Hindlimb muscle (tissue), 1 donor: ENCODE data around the gene PDS5A. TPM values are rescaled to one million over a fixed set of nuclear protein-coding genes. Genes with fewer than 3 reads are reported as not detected.
"Not testable (repeated sequence)": the region's sequence is repeated elsewhere in the genome, so short reads cannot be mapped to it uniquely, and the experiment has no call there.

Experiments
- DNase-seq: peaks from one replicate; pipeline ENCODE4 v3.0.0-alpha.2; 2013
- polyA plus RNA-seq: library from polyadenylated mRNA; unstranded; fragments of 120-200 nt; gene quantifications from one replicate; pipeline ENCODE4 v1.2.1, GENCODE V29; 2013; ENCODE audit not compliant: insufficient read length

The PDS5A gene
- polyA plus RNA-seq, 1 donor, result 32.4 TPM

DNA sequence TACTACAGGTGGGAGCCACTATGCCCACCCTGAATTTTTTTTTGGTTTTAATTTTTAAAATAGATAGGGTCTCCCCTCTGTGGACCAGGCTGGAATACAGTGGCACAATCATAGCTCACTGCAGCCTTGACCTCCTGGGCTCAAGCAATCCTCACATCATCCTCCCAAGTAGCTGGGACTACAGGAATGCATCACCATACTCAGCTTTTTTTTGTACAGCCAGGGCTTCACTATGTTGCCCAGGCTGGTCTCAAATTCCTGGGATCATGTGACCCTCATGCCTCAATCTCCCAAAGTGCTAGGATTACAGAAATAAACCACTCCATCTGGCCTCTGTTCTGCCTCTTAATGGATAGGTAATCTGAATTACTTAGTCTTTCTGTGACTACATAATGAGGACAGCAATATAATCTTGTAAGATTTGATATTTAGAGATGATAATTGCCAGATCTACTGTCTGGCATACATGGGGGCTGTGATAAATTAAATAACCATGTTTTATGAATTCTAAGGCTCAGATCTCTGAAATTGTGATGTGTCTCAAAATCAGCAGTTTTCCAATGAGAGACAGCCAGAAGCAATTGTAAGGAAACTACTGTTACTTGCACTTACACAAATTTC is 26.7 kb downstream of the PDS5A start:
- DNase-seq, result no peak

DNA sequence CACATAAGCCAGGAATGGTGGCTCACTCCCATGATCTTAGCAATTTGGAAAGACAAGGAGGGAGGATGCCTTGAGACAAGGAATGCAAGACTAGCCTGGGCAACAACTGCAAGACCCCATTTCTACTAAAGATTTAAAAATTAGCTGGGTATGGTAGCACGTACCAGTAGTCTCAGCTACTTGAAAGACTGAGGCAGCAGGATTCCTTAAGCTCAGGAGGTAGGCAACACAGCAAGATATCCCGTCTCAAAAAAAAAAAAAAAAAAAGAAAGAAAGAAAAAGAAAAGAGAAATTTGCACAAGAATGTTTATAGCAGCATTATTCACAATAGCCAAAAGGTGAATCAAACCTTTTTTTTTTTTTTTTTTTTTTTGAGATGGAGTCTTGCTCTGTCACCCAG is 29.7 kb downstream of the PDS5A start:
- DNase-seq, result no peak

DNA sequence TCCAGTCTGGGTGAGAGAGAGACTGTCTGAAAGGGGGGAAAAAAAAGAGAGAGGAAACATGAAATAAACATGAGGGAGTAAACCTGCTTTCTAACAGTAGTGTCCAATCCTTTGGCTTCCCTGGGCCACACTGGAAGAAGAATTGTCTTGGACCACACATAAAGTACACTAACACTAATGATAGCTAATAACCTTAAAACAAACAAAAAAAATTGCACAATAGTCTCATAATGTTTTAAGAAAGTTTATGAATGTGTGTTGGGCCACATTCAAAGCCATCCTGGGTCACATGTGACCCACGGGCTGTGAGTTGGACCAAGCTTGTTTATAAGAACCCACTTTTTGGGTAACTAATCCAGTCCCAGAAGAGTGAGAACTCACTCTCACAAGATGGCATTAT is 30.3 kb downstream of the PDS5A start:
- no peak for DNase-seq

DNA sequence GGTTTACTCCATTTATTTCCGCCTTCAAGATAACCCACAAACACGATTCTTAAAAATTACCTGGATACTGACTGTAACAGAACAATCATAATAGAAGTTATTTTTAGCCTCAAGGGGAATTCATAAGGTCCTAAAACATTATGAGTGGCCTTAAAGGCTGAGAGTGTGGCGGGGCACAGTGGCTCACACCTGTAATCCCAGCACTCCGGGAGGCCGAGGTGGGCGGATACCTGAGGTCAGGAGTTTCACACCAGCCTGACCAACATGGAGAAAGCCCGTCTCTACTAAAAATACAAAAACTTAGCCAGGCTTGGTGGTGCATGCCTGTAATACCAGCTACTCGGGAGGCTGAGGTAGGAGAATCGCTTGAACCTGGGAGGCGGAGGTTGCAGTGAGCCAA is 33.5 kb downstream of the PDS5A start:
- DNase-seq, result not testable (repeated sequence)

DNA sequence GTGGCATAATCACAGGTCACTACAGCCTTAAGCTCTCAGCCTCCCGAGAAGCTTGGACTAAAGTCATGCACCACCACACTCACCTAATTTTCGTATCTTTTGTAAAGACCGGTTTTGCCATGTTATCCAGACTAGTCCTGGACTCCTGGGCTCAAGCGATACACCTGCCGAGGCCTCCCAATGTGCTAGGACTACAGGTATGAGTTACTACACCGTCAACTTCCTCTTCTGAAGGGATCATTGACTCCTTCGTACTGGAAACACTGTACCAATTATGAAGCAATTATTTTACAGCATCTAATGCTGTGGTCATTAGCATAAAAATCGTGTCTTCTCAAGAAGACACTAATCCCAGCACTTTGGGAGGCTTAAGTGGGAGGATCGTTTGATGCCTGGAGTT is 35.2 kb downstream of the PDS5A start:
- no peak for DNase-seq

DNA sequence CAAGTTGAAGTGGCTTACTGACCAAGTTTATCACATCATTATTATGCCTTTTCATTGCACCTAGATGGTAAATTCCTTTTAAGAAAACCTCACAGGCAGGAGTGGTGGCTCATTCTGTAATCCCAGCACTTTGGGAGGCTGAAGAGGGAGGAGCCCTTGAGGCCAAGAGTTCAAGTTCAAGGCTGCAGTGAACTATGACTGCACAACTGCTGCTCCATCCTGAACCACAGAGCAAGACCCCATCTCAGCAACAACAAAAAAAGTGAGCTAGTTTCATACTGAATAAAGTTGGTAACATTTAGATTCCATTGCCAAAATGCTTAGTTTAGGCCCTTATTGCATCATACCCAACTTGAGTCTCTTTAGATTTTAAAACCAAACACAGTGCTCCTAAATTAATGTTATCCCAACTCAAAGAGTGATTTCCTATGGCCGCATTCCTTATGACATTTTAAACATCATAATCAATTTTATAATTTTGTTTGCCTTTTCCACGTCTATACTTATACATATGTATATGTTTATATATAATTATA is 36.0 kb downstream of the PDS5A start:
- DNase-seq, result no peak

DNA sequence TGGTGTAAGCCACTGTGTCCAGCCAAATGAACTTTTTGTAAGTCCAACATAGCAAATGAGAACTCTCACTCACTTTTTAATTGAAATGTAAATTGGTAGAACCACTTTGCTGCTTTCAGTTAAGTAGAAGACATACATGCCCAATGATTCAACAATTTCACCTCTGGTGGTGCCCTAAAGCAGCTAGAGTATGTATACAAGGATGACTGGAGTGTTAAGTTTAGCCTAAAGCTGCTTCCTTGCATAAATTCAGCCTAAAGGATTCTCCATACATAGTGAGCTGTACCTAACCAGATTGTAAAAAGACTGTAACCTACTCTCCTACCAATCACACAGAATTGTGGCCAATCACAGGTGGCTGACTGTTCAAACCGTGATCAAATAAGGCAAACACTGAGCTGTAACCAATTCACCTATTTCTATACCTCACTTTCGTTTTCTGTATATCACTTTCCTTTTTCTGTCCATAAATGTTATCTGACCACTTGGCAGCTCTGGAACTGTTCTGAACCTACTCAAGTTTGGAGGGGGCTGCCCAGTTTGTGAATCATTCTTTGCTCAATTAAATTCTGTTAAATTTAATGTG is 39.9 kb downstream of the PDS5A start:
- DNase-seq, result no peak

DNA sequence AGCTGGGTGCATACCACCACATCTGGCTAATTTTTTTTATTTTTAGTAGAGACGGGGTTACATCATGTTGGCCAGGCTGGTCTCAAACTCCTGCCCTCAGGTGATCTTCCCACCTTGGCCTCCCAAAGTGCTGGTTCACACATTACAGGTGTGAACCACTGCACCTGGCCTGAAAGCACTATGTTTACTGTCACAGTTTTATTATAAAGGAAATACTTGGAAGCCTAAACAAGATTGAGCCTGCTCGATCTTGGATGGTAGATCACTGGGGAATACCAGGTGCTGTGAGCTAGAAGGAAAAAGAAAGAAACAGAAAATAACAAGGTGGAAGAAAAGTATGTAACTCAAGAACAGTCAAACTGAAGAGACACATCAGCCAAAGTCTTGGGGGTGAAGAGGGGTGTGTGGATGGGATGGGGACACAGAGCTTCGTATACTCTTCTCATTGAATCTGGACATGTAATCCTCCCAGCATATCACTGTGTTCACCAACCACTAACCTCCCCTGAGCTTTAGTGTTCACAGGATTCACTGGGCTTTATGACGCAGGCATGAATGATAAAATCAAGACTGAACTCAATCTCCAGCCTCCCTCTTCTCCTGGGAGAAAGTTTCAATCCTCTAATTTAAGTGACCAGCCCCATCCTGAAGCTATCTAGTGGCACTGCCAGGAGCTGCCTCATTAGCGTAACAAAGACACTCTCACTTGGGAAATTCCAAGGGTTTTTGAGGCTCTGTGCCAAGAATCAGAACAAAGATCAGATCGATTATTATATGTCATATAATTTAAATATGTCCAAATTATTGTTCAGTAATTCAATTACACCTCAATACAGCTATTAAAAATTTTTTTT is 40.9 kb downstream of the PDS5A start:
- DNase-seq, result no peak

DNA sequence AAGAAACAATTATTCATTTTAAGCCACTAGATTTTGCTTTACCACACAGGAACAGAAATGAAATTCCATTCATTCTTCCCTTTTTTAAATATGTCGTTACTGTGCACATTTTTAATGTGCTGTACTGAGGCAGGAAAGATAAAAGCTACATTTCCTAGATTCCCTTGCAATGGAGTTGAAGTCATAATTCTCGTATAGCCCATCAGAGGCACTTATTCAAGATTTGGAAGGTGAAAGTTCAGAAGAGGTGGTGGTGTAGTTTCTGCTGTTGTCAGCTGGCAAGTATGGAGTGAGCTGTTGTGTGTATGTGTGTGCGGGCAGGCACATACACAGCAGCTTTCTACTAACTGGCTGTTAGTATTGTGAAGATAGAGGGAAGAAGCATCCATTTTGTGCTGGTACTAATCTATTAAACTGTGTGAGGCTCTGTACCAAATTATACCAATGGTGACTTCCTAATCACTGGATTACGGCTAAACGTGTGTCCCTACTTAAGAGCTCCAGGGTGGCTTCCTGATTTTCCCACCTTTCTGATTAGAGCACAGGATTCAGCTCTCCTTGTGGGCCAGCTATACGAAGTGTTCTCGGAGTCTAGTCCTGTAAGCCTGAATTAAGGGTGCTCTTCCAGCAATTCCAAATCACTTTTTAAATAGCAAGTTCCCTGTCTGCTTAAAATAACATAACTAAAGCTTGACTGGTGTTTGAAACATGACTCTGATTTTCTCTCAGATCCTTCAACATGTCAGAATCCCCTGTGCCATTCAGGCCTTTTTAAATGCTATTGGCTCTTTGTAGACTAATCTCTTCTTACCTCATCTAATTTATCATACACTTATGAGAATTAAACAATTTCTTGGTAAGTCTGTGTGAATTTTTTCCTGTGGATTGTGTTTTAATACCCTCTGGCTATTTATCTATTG is 43.8 kb downstream of the PDS5A start:
- no peak for DNase-seq

DNA sequence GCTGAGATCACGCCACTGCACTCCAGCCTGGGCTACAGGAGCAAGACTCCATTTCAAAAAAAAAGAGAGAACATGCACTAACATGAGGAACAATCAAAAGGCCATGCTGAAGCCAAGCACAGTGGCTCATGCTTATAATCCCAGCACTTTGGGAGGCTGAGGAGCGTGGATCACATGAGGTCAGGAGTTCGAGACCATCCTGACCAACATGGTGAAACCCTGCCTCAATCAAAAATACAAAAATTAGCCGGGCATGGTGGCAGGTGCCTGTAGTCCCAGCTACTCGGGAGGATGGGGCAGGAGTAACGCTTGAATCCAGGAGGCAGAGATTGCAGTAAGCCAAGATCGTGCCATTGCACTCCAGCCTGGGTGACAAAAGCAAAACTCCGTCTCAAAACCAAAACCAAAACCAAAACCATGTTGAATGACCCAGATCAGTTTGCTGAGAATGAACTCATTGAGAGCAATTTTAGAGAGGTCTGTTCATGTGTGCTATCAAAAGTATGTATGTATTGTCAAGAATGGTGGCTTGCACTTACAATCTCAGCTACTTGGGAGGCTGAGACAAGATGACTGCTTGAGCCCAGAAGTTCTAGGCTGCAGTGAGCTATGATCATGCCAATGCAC is 44.8 kb downstream of the PDS5A start:
- no peak for DNase-seq

DNA sequence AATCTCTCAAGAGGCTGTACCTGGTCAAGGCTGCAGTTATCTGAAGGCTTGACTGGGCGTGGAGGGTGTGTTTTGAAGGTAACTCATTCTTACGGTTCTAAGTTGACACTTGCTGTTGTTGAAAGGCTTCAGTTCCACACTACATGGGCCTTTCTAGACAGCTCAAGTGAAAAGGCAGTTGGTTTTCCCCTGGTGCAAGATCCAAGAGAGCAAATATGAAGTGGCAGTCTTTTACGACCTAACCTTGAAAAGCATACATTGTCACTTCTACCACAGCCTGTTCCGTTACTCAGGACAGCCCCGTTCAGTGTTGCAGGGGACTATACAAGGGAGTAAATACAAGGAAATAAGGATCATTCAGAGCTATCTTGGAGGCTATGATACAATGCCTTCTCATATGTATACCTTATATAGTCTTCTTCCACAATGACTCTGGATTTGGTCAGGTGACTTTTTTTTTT is 46.2 kb downstream of the PDS5A start:
- no peak for DNase-seq

DNA sequence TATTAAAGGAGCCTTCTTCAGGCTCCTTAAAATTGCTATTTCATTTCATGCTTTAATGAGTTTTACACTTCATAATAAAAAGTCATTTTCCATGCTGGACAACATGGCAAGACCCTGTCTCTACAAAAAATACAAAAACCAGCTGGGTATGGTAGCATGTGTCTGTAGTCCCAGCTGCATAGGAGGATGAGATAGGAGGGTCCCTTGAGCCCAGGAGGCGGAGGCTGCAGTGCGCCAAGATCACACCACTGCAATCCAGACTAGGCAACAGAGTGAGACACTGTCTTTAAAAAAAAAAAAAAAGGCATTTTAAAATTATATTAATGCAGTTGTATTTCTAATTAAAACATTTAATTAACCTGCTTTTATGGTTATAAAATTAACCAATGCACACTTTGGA is 49.2 kb downstream of the PDS5A start:
- DNase-seq, result no peak

DNA sequence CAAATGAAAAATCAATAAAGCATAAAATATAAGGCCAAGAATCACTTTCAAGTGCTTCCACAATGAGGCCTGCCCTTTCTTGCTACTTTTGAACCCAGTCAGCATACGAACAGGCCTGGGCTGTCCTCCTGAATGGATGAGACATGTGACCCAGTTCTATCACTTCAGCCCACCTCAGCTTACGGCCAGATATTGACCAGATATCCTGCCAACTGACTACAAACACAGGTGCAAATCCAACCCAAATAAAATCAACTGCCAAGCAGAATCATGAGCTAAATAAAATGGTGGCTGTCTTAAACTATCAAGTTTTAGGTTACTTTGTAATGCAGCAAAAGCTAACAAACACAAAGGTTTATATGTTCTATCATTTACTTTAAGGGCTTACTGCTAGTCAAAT is 53.7 kb downstream of the PDS5A start:
- DNase-seq, result no peak

DNA sequence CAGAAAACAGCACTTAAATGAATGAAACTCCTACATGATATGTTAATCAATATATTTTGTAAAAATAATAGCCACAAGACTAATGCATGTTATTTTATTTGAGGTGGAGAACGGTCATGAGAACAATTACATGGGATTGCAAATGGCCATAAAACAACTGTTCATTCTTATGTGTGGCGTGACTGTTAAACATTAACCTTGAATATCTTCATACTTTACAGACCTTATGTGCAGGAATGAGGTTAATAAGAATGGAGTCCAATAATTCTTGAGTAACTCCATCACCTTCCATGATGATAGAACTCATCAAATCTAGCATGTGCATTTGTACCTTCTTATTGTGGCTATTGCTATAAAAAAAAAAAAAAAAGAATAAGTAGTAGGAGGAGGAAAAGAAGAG is 55.3 kb downstream of the PDS5A start:
- DNase-seq, result no peak

DNA sequence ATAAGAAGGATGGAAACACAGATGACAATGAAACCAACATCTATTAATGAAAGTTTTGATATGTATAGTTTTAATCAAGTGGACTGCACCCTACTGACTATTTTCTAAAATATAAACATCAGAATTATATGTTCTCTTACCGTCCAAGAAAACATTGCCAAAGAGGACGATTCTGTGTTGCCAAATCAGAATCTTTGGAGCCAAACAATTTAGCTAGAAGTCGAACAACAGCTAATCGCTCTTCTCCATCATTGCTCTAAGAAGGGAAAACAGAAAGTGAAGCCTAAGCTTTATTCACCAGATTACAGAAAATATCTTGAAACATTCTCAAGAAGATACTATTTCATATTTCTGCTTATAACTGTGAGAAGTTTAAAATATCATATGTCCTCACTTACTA is 64.2 kb downstream of the PDS5A start:
- no peak for DNase-seq

DNA sequence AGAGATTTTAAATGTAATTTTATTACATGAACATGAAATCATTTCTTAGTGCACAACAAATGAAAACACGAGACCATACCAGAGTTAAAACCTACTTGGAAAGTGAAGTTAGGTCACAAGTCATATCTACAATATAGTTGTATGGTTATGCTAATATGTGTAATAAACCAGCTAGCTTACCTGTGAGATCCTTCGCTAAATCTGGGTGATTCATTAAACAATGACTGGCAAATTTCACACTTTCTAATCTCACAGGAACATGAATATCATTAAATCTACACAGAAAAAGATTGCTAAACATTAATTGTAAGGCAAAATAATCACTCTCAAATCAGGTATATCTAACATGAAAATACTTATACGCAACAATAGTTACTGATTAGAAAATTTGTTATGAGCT is 67.6 kb downstream of the PDS5A start:
- no peak for DNase-seq

DNA sequence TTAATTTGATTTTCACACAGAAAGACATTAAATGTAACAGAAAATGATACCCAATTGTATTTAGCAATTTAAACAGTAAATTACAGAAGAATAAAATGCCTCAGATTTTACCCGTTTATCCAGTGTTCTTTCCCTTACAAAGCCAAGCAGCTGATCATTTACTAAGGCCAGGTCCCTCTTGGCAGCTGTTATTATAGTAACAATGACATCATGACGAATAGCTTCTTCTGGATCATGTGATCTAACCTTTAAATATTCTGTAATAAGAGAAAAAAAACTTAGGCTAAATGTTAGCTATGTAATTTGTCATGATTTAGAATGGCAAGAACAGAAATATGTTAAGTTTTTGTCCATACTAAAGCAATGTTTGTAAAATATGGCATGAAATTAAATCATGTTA is 69.4 kb downstream of the PDS5A start:
- DNase-seq, result no peak

DNA sequence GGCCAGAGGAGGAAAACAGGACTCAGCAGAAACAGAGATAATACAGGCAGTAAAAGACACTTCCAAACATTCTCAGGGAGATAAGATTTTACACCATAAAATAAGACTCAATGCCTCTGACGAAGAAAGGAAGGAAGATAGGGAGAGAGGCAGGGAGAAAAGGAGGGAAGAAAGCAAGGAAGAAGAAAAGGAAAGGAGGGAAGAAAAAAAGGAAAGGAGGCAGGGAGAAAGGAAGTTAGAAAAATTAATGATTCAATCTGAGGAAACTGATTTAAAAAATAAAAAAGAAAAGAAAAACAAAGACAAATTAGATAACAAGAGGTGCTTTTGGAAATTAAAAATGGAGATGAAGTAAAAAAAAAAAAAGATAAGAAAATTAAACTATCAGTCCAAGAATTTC is 72.1 kb downstream of the PDS5A start:
- DNase-seq, result no peak

DNA sequence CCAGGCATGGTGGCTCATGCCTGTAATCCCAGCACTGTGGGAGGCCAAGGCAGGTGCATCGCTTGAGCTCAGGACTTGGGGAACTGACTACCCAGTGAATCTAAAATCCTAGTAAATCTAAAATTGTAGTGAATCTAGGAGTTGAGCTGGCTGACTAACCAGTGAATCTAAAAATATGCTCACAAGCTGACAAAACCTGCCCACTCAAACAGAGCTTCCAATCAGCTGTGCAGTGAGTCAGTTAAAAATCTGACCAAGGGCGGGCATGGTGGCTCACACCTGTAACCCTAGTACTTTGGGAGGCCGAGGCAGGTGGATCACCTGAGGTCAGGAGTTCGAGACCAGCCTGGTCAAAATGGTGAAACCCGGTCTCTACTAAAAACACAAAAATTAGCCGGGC is 72.7 kb downstream of the PDS5A start:
- not testable (repeated sequence) for DNase-seq

DNA sequence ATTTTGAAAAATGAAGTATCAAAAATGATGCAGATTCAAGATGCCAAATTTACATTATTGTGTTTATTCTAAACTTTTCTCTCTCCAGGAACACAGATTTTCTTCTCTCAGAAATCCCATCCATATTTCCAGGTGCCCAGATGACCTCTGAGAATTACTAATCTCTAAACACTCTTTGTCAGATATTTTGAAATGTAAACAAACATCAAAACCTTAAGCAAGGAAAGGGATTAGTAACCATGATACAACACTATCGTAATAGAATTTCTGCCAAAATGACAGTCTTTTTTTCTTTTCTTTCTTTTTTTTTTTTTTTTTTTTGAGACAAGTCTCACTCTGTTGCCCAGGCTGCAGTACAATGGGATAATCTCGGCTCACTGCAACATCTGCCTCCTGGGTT is 76.7 kb downstream of the PDS5A start:
- no peak for DNase-seq

DNA sequence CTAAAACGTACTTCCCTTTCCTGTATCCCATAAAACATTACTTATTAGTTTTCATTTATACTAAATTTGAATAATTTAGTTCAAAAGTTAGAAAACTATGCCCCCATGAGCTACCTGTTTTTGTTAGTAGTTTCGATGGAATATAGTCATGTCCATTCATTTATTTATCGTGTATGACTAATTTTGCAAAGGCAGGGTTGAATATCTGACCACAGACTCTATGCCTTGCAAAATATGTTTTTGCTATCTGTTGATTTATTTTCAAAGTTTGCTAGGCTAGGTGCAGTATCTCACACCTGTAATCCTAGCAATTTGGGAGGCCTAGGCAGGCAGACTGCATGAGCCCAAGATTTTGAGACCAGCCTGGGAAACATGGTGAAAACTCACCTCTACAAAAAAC is 78.4 kb downstream of the PDS5A start:
- no peak for DNase-seq

DNA sequence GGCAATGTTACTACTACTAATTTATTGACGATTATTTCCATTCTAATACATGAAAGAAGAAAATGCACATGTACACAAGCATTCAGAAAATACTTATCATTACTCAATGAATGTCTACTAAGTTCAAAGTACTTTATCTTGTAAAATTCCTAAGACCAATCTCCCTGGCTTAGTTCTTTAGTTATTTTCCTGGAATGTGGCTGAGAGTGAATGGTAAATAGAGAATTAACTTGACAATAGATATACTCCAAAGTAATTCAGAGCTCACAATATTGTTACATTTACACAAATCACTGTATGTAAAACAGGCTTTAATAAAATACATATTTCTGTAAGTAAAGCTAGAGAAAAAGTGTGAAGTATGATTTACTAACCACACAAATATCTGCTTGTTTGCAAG is 79.7 kb downstream of the PDS5A start:
- no peak for DNase-seq
